Caco-2 (cell line): Measurements from ENCODE around the gene AUTS2. TPM values are rescaled to one million over a fixed set of nuclear protein-coding genes. Genes with fewer than 3 reads are reported as not detected.

Experiments used
- BruUV-seq: library from RNA; stranded (reverse); fragments of 400-500 nt; replicated peaks from 2 replicates; lab custom pipeline; 2021; lab: Mats Ljungman, UMichigan
- CTCF ChIA-PET: fragments of 300-600 bp; sonication (Branson Sonifier 250); formaldehyde crosslinking; loops from one replicate; lab custom pipeline; 2022; ENCODE audit warnings: antibody characterized with exemption; lab: Charles Lee
- POLR2A ChIA-PET: fragments of 300-600 bp; sonication (Branson Sonifier 250); formaldehyde crosslinking; loops from one replicate; lab custom pipeline; 2022; ENCODE audit warnings: antibody characterized with exemption; lab: Charles Lee
- DNase-seq, 2 experiments: peaks; one replicate each; pipeline versions ENCODE4 v3.0.0 to v3.0.0-alpha.2; 2020 to 2022
- H3K27me3 ChIP-seq: replicated peaks from 2 replicates; pipeline ENCODE4 v1.6.0; 2011; ENCODE audit warnings: low read length; ENCODE audit not compliant: control insufficient read depth, insufficient read depth
- H3K36me3 ChIP-seq: 2 replicates; pipeline ENCODE4 v1.5.1; 2011; ENCODE audit warnings: low read length; ENCODE audit not compliant: control insufficient read depth, insufficient read depth
- H3K4me1 ChIP-seq: fragments of 250-450 bp; sonication (Bioruptor Pico); 2 replicates; pipeline ENCODE4 v1.5.1; 2020; ENCODE audit warnings: mild to moderate bottlenecking
- H3K4me3 ChIP-seq: 2 replicates; pipeline ENCODE4 v1.5.1; 2011; ENCODE audit warnings: low read depth, mild to moderate bottlenecking, control low read depth, low read length
- H3K9me3 ChIP-seq: fragments of 250-450 bp; sonication (Bioruptor Pico); 2 replicates; pipeline ENCODE4 v1.5.1; 2020; ENCODE audit warnings: mild to moderate bottlenecking, moderate library complexity
- H3K27ac Mint-ChIP-seq: one replicate; pipeline ENCODE4 v1.8.0; 2022; ENCODE audit warnings: mixed read lengths; ENCODE audit not compliant: unreplicated experiment
- H3K27me3 Mint-ChIP-seq: one replicate; pipeline ENCODE4 v1.8.0; 2022; ENCODE audit warnings: mixed read lengths; ENCODE audit not compliant: insufficient read depth, unreplicated experiment
- H3K36me3 Mint-ChIP-seq: one replicate; pipeline ENCODE4 v1.8.0; 2022; ENCODE audit warnings: mild to moderate bottlenecking, mixed read lengths; ENCODE audit not compliant: insufficient read depth, unreplicated experiment
- H3K4me1 Mint-ChIP-seq: one replicate; pipeline ENCODE4 v1.8.0; 2022; ENCODE audit warnings: low read depth, mixed read lengths; ENCODE audit not compliant: unreplicated experiment
- H3K4me3 Mint-ChIP-seq: one replicate; pipeline ENCODE4 v1.8.0; 2022; ENCODE audit warnings: mild to moderate bottlenecking, moderate library complexity, mixed read lengths; ENCODE audit not compliant: unreplicated experiment
- H3K9me3 Mint-ChIP-seq: one replicate; pipeline ENCODE4 v1.8.0; 2022; ENCODE audit warnings: mixed read lengths; ENCODE audit not compliant: unreplicated experiment
- CTCF ChIP-seq, 2 experiments: fragments of 200-600 bp in 1 of 2; IDR thresholded peaks; 1 replicate in 1 of 2; 2 replicates in 1 of 2; pipeline versions ENCODE4 v1.5.1 to v1.8.0; 2011 to 2022; ENCODE audit warnings: antibody characterized with exemption in 1 of 2, control low read depth in 1 of 2, inconsistent platforms in 1 of 2, low read depth in 1 of 2, low read length in 1 of 2, mild to moderate bottlenecking in 1 of 2, moderate library complexity in 1 of 2; ENCODE audit not compliant: insufficient read depth in 1 of 2, severe bottlenecking in 1 of 2, unreplicated experiment in 1 of 2
- intact Hi-C: fragments of 100-400 bp; cut with micrococcal nuclease; formaldehyde crosslinking; loops from one replicate; pipeline ENCODE4 v1.10.0; 2022; ENCODE audit not compliant: unreplicated experiment
- total RNA-seq: library from RNA; stranded (reverse); gene quantifications from 2 replicates; pipeline ENCODE4 v1.2.3, GENCODE V29; 2022

AUTS2 gene
- total RNA-seq, 1 experiment from 2014 or later, result 37.1 TPM

GRCh38 chr7:70600993-70601392 is 1002.7 kb downstream of the AUTS2 start:
- H3K4me1 ChIP-seq, result no peaks in the 10 kb centered on the region
- Mint-ChIP-seq H3K4me1 (peaks cover 8% of the 10 kb centered on the region), H3K9me3 (peaks cover 10% of the 10 kb centered on the region), H3K36me3 (no peaks in the 10 kb centered on the region), H3K27ac (no peak overlapping the region), H3K27me3 (peaks cover 8% of the 10 kb centered on the region), H3K4me3 (no peak overlapping the region)
- TF ChIP-seq CTCF (IDR thresholded peaks at IDR 0.05; ENCODE audit: insufficient read depth in 1 of 2, low read depth in 1 of 2, low read length in 1 of 2, severe bottlenecking in 1 of 2, unreplicated experiment in 1 of 2), result no peak
- POLR2A ChIA-PET, result no interaction called here
- no peak for DNase-seq
- H3K36me3 ChIP-seq, result no peaks in the 10 kb centered on the region
- no TSS peak for BruUV-seq
- intact Hi-C loops, result no loop called here
- H3K9me3 ChIP-seq, result peaks cover 4% of the 10 kb centered on the region
- H3K27me3 ChIP-seq, result peaks cover 3% of the 10 kb centered on the region; the same call in 1 of the 2 replicates
- CTCF ChIA-PET, result no interaction called here
- H3K4me3 ChIP-seq, result no peak overlapping the region

- BruUV-seq, result no TSS peak
- Mint-ChIP-seq H3K27me3 (peaks cover 8% of the 10 kb centered on the region), H3K27ac (no peak overlapping the region), H3K4me3 (no peak overlapping the region), H3K4me1 (peaks cover 8% of the 10 kb centered on the region), H3K36me3 (no peaks in the 10 kb centered on the region), H3K9me3 (peaks cover 10% of the 10 kb centered on the region)
- no peak for TF ChIP-seq CTCF (IDR thresholded peaks at IDR 0.05; ENCODE audit: insufficient read depth in 1 of 2, low read depth in 1 of 2, low read length in 1 of 2, severe bottlenecking in 1 of 2, unreplicated experiment in 1 of 2)
- Histone ChIP-seq H3K4me3 (no peak overlapping the region), H3K9me3 (peaks cover 4% of the 10 kb centered on the region), H3K27me3 (peaks cover under 1% of the 10 kb centered on the region; the same call in 1 of the 2 replicates), H3K4me1 (no peaks in the 10 kb centered on the region), H3K36me3 (no peaks in the 10 kb centered on the region)
- intact Hi-C loops, result no loop called here
- DNase-seq, result no peak
- ChIA-PET POLR2A (no interaction called here), CTCF (no interaction called here)
Measured at GRCh38 chr7:70602117-70602516, 1003.8 kb downstream of the AUTS2 start.

- BruUV-seq, result no TSS peak
- H3K27me3 Mint-ChIP-seq, result no peaks in the 10 kb centered on the region
- no peak overlapping the region for H3K4me3 Mint-ChIP-seq
- Histone ChIP-seq H3K9me3 (peaks cover 4% of the 10 kb centered on the region; the same call in 1 of the 2 replicates), H3K4me3 (no peak overlapping the region), H3K27me3 (no peaks in the 10 kb centered on the region; the same call in 1 of the 2 replicates), H3K36me3 (no peaks in the 10 kb centered on the region), H3K4me1 (no peaks in the 10 kb centered on the region)
- POLR2A ChIA-PET, result no interaction called here
- CTCF ChIA-PET, result no interaction called here
- H3K36me3 Mint-ChIP-seq, result no peaks in the 10 kb centered on the region
- intact Hi-C loops, result no loop called here
- no peaks in the 10 kb centered on the region for H3K4me1 Mint-ChIP-seq
- no peak overlapping the region for H3K27ac Mint-ChIP-seq
- TF ChIP-seq CTCF (IDR thresholded peaks at IDR 0.05; ENCODE audit: insufficient read depth in 1 of 2, low read depth in 1 of 2, low read length in 1 of 2, severe bottlenecking in 1 of 2, unreplicated experiment in 1 of 2), result no peak
- H3K9me3 Mint-ChIP-seq, result peaks cover 10% of the 10 kb centered on the region
- no peak for DNase-seq
Measured at GRCh38 chr7:70607281-70607680, 1009.0 kb downstream of the AUTS2 start.
